Esophagus squamous epithelium (tissue), 4 donors: ENCODE measurements around the gene POLR1B.
"Not testable (repeated sequence)": the region's sequence is repeated elsewhere in the genome, so short reads cannot be mapped to it uniquely, and the experiment has no call there.

Source experiments
- POLR2A ChIP-seq, 4 donors: fragments of 450-650 bp; IDR thresholded peaks; one replicate each; pipeline ENCODE4 v1.6.1; 2017; ENCODE audit warnings: antibody characterized with exemption in 4 of 4, mild to moderate bottlenecking in 4 of 4, moderate library complexity in 3 of 4
- TF ChIP-seq, protein P1 (sequence below), 6 experiments: fragments of 450-650 bp in 4 of 6; fragments of 200-600 bp in 2 of 6; sonication (generic) in 2 of 6; IDR thresholded peaks; one replicate each; pipeline ENCODE4 v1.5.1; 2016 to 2019; ENCODE audit warnings: antibody characterized with exemption in 6 of 6, mild to moderate bottlenecking in 4 of 6, moderate library complexity in 4 of 6

DNA sequence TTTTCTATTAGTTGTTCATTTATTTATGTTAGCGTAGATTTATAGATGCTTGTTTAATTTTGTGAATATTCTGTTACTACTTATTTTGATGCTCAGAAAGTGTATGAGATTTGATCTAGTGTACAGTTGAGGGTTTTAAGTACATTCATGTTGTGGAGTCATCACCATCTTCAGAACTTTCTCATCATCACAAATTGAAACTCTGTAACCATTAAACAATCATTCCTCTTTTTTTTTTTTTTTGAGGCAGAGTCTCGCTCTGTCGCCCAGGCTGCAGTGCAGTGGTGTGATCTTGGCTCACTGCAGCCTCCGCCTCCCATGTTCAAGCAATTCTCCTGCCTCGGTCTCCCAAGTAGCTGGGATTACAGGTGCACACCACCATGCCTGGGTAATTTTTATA is 24.2 kb downstream of the POLR1B start:
- TF ChIP-seq, protein P1, sequence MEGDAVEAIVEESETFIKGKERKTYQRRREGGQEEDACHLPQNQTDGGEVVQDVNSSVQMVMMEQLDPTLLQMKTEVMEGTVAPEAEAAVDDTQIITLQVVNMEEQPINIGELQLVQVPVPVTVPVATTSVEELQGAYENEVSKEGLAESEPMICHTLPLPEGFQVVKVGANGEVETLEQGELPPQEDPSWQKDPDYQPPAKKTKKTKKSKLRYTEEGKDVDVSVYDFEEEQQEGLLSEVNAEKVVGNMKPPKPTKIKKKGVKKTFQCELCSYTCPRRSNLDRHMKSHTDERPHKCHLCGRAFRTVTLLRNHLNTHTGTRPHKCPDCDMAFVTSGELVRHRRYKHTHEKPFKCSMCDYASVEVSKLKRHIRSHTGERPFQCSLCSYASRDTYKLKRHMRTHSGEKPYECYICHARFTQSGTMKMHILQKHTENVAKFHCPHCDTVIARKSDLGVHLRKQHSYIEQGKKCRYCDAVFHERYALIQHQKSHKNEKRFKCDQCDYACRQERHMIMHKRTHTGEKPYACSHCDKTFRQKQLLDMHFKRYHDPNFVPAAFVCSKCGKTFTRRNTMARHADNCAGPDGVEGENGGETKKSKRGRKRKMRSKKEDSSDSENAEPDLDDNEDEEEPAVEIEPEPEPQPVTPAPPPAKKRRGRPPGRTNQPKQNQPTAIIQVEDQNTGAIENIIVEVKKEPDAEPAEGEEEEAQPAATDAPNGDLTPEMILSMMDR (IDR thresholded peaks at IDR 0.05): not testable (repeated sequence)
- not testable (repeated sequence) for TF ChIP-seq POLR2A (IDR thresholded peaks at IDR 0.05)
